ENCODE results near the gene PRC1. TPM values are rescaled to one million over a fixed set of nuclear protein-coding genes. Genes with fewer than 3 reads are reported as not detected.

The PRC1 gene
- total RNA-seq, 1 donor from 2014 or later: 22.6 TPM

GRCh38 chr15:90990446-90990845 is 3.9 kb downstream of the PRC1 start:
- DNase-seq (ENCODE audit: low read depth in 2 of 2): no peak

- no peak for DNase-seq (ENCODE audit: low read depth in 2 of 2)
Observed at GRCh38 chr15:90989040-90989768, 5.1 kb downstream of the PRC1 start.

- peak; percentile 14 to 34 for DNase-seq (ENCODE audit: low read depth in 2 of 2)
Observed at GRCh38 chr15:90988296-90988695, 6.0 kb downstream of the PRC1 start.

GRCh38 chr15:90987561-90988141 is 6.7 kb downstream of the PRC1 start:
- no peak for DNase-seq (ENCODE audit: low read depth in 2 of 2)

GRCh38 chr15:90986790-90987507 is 7.4 kb downstream of the PRC1 start:
- no peak for DNase-seq (ENCODE audit: low read depth in 2 of 2)

- peak; percentile 27 to 29 for DNase-seq (ENCODE audit: low read depth in 2 of 2)
Observed at GRCh38 chr15:90982135-90982534, 12.2 kb downstream of the PRC1 start.

- no peak for DNase-seq (ENCODE audit: low read depth in 2 of 2)
Observed at GRCh38 chr15:90981681-90982080, 12.7 kb downstream of the PRC1 start.

GRCh38 chr15:90979582-90979981 is 14.8 kb downstream of the PRC1 start:
- DNase-seq (ENCODE audit: low read depth in 2 of 2): no peak

GRCh38 chr15:90974216-90974615 is 20.1 kb downstream of the PRC1 start:
- DNase-seq (ENCODE audit: low read depth in 2 of 2): no peak

- no peak for DNase-seq (ENCODE audit: low read depth in 2 of 2)
Observed at GRCh38 chr15:90972133-90972532, 22.2 kb downstream of the PRC1 start.

GRCh38 chr15:90970274-90970673 is 24.1 kb downstream of the PRC1 start:
- no peak for DNase-seq (ENCODE audit: low read depth in 2 of 2)

GRCh38 chr15:90968434-90968833 is 25.9 kb downstream of the PRC1 start:
- DNase-seq (ENCODE audit: low read depth in 2 of 2): no peak

- no peak for DNase-seq (ENCODE audit: low read depth in 2 of 2)
Observed at GRCh38 chr15:90967206-90967605, 27.1 kb downstream of the PRC1 start.

GRCh38 chr15:90966262-90966661 is 28.1 kb downstream of the PRC1 start:
- DNase-seq (ENCODE audit: low read depth in 2 of 2): no peak

- no peak for DNase-seq (ENCODE audit: low read depth in 2 of 2)
Observed at GRCh38 chr15:90962021-90962420, 32.3 kb downstream of the PRC1 start.

- no peak for DNase-seq (ENCODE audit: low read depth in 2 of 2)
Observed at GRCh38 chr15:90960298-90961091, 33.8 kb downstream of the PRC1 start.

- DNase-seq (ENCODE audit: low read depth in 2 of 2): peak in 1 of 2 donors; percentile 43
Observed at GRCh38 chr15:90959894-90960293, 34.4 kb downstream of the PRC1 start.

- DNase-seq (ENCODE audit: low read depth in 2 of 2): no peak
Observed at GRCh38 chr15:90959028-90959595, 35.2 kb downstream of the PRC1 start.

GRCh38 chr15:90957791-90958190 is 36.5 kb downstream of the PRC1 start:
- DNase-seq (ENCODE audit: low read depth in 2 of 2): no peak

- peak; percentile 43 to 61 for DNase-seq (ENCODE audit: low read depth in 2 of 2)
Observed at GRCh38 chr15:90957031-90957790, 37.1 kb downstream of the PRC1 start.

All from lung microvascular endothelial cell (primary cell).